Liver (tissue), 9 donors: ENCODE measurements around the gene HEMGN. TPM values are rescaled to one million over a fixed set of nuclear protein-coding genes. Genes with fewer than 3 reads are reported as not detected.

ENCODE experiments used
- DNase-seq: peaks from one replicate; pipeline ENCODE4 v3.0.0-alpha.2; 2017; ENCODE audit warnings: low spot score
- H3K27ac ChIP-seq, 2 donors: one replicate each; pipeline ENCODE4 v1.7.0; 2013; ENCODE audit warnings: inconsistent platforms in 2 of 2, low read length in 2 of 2, control low read depth in 1 of 2, low read depth in 1 of 2, mild to moderate bottlenecking in 1 of 2
- H3K27me3 ChIP-seq, 4 donors: one replicate each; pipeline versions ENCODE4 v1.6.1 to v1.7.0; 2013; ENCODE audit warnings: low read length in 3 of 4, inconsistent platforms in 1 of 4, mild to moderate bottlenecking in 1 of 4, moderate library complexity in 1 of 4; ENCODE audit not compliant: control insufficient read depth in 4 of 4, insufficient read depth in 4 of 4
- H3K36me3 ChIP-seq, 4 donors: one replicate each; pipeline versions ENCODE4 v1.6.1 to v1.7.0; 2013; ENCODE audit warnings: low read length in 3 of 4, mild to moderate bottlenecking in 3 of 4, low read depth in 1 of 4, moderate library complexity in 1 of 4; ENCODE audit not compliant: control insufficient read depth in 4 of 4, insufficient read depth in 3 of 4
- H3K4me1 ChIP-seq, 4 donors: one replicate each; pipeline versions ENCODE4 v1.6.1 to v1.7.0; 2013; ENCODE audit warnings: low read length in 3 of 4, mild to moderate bottlenecking in 3 of 4, moderate library complexity in 1 of 4; ENCODE audit not compliant: control insufficient read depth in 4 of 4, insufficient read depth in 4 of 4
- H3K4me3 ChIP-seq, 3 donors: one replicate each; pipeline versions ENCODE4 v1.6.1 to v1.7.0; 2013; ENCODE audit warnings: low read length in 3 of 3, control low read depth in 1 of 3, low read depth in 1 of 3, mild to moderate bottlenecking in 1 of 3
- H3K9ac ChIP-seq, 2 donors: one replicate each; pipeline ENCODE4 v1.7.0; 2013; ENCODE audit warnings: low read length in 2 of 2, mild to moderate bottlenecking in 2 of 2, moderate library complexity in 2 of 2, control low read depth in 1 of 2, low read depth in 1 of 2
- H3K9me3 ChIP-seq, 4 donors: one replicate each; pipeline versions ENCODE4 v1.6.1 to v1.7.0; 2013; ENCODE audit warnings: low read length in 3 of 4; ENCODE audit not compliant: control insufficient read depth in 4 of 4
- ATF3 ChIP-seq: IDR thresholded peaks from 2 replicates; pipeline ENCODE4 v1.6.1; 2016; ENCODE audit warnings: antibody characterized with exemption
- CTCF ChIP-seq: fragments of 150-350 bp; IDR thresholded peaks from 2 replicates; pipeline ENCODE4 v1.5.1; 2017; ENCODE audit warnings: improper control_type of control experiment, low read depth, low read length; ENCODE audit not compliant: missing input control
- EGR1 ChIP-seq, 2 donors: IDR thresholded peaks; 2 replicates each; pipeline ENCODE4 v1.6.1; 2016 to 2018; ENCODE audit warnings: antibody characterized with exemption in 2 of 2, low read depth in 2 of 2
- FOXA1 ChIP-seq: IDR thresholded peaks from 2 replicates; pipeline ENCODE4 v1.6.1; 2016; ENCODE audit warnings: antibody characterized with exemption
- FOXA2 ChIP-seq: IDR thresholded peaks from 2 replicates; pipeline ENCODE4 v1.6.1; 2016; ENCODE audit warnings: antibody characterized with exemption
- GABPA ChIP-seq, 2 donors: IDR thresholded peaks in 1 of 2; conservative IDR thresholded peaks in 1 of 2; 2 replicates each; pipeline ENCODE4 v1.6.1; 2016; ENCODE audit warnings: antibody characterized with exemption in 2 of 2, mild to moderate bottlenecking in 1 of 2, moderate library complexity in 1 of 2
- HNF4A ChIP-seq, 2 donors: conservative IDR thresholded peaks; 2 replicates each; pipeline ENCODE4 v1.6.1; 2016; ENCODE audit warnings: antibody characterized with exemption in 2 of 2, mild to moderate bottlenecking in 2 of 2
- JUND ChIP-seq, 2 donors: IDR thresholded peaks; 2 replicates each; pipeline ENCODE4 v1.6.1; 2016; ENCODE audit warnings: antibody characterized with exemption in 2 of 2
- NR2F2 ChIP-seq: IDR thresholded peaks from 2 replicates; pipeline ENCODE4 v1.6.1; 2016; ENCODE audit warnings: antibody characterized with exemption
- RAD21 ChIP-seq, 2 donors: IDR thresholded peaks; 2 replicates each; pipeline ENCODE4 v1.6.1; 2016; ENCODE audit warnings: antibody characterized with exemption in 2 of 2, mild to moderate bottlenecking in 2 of 2
- RXRA ChIP-seq, 2 donors: IDR thresholded peaks; 2 replicates each; pipeline ENCODE4 v1.6.1; 2017 to 2018; ENCODE audit warnings: antibody characterized with exemption in 2 of 2, mild to moderate bottlenecking in 1 of 2
- SP1 ChIP-seq: IDR thresholded peaks from 2 replicates; pipeline ENCODE4 v1.6.1; 2018; ENCODE audit warnings: antibody characterized with exemption, mild to moderate bottlenecking
- TAF1 ChIP-seq: conservative IDR thresholded peaks from 2 replicates; pipeline ENCODE4 v1.6.1; 2016; ENCODE audit warnings: antibody characterized with exemption, mild to moderate bottlenecking
- YY1 ChIP-seq: IDR thresholded peaks from 2 replicates; pipeline ENCODE4 v1.6.1; 2016; ENCODE audit warnings: antibody characterized with exemption, mild to moderate bottlenecking
- ZBTB33 ChIP-seq: IDR thresholded peaks from 2 replicates; pipeline ENCODE4 v1.6.1; 2016; ENCODE audit warnings: antibody characterized with exemption
- WGBS: extraction: QIAGEN DNeasy Blood & Tissue Kit; methylation state at CpG from one replicate; pipeline ENCODE4 v1.1.7; 2013; 5-methylcytosine and 5-hydroxymethylcytosine counted together
- polyA plus RNA-seq, 2 donors: library from polyadenylated mRNA; stranded (reverse) in 1 of 2; unstranded in 1 of 2; fragments of 200-250 nt in 1 of 2; fragments of >200 nt in 1 of 2; fragmentation: Nextera tagmentation in 1 of 2; extraction: Ambion mirVana in 1 of 2; gene quantifications; one replicate each; pipeline versions ENCODE4 v1.2.1 to v1.2.3, GENCODE V29; 2013 to 2015
- total RNA-seq, 2 donors: library from RNA; depleted of rRNA; stranded (reverse); fragments of >200 nt; gene quantifications; one replicate each; pipeline ENCODE4 v1.2.3, GENCODE V29; 2014
- TF ChIP-seq, protein P1 (sequence below): IDR thresholded peaks from 2 replicates; pipeline ENCODE4 v1.6.1; 2016; ENCODE audit warnings: antibody characterized with exemption
- TF ChIP-seq, protein P2 (sequence below): IDR thresholded peaks from 2 replicates; pipeline ENCODE4 v1.6.1; 2016; ENCODE audit warnings: antibody characterized with exemption, mild to moderate bottlenecking
- donor health status: healthy.
- donor health status: healthy.
- donor health status: healthy.
- donor health status: healthy.
- donor health status: healthy.

The HEMGN gene
- total and polyA plus RNA-seq, 4 donors: 0.06 to 218 (median 0.08) TPM; not detected in 1

DNA sequence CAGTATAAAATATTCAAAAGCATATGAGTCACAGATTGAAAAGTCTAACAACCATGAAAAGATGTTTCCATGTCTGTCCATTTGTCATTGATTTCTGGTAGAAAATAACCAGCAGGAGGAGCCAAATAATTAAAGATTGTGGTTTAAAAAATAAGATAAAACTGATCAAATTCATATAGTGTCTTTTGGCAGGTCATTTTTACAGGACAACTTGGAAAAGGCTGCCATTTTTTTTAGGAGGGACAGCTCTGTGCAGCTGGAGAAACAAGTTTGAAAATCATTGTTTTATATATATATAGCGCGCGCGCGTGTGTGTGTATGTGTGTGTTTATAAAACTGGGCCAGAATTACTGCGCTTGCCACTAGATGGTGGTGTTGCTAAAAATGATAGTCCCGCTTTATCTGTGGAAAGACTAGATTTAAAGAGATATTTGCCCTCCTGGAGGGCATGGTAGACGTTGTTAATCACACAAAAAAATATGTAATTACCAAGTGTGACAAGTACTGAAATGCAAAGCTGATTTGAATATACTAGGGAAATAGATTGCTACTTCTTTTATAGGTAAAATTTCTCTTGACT lies 14.4 kb downstream of the HEMGN start:
- H3K9me3 ChIP-seq: no peaks in the 10 kb centered on the region
- peaks cover 3 to 18% (median 10%) of the 10 kb centered on the region in 4 donors for H3K4me1 ChIP-seq
- no peaks in the 10 kb centered on the region for H3K36me3 ChIP-seq
- peaks cover 0 to 2% (median 0%) of the 10 kb centered on the region in 4 donors for H3K27me3 ChIP-seq
- H3K4me3 ChIP-seq: peak overlapping the region in 2 of 3 donors; percentile 12 to 30
- under 1% methylated on average over 8 of the region's 8 CpGs for WGBS
- H3K27ac ChIP-seq: peak overlapping the region; percentile 22 to 95
- peak overlapping the region; percentile 53 to 63 for H3K9ac ChIP-seq
- TF ChIP-seq RAD21 (IDR thresholded peaks at IDR 0.05) (peak; percentile 85 to 86), FOXA1 (no peak), YY1 (peak; percentile 51), CTCF (peak; percentile 72), RXRA (IDR thresholded peaks at IDR 0.05) (no peak), HNF4A (conservative IDR thresholded peaks at IDR 0.05) (no peak)
- TF ChIP-seq, protein P1, sequence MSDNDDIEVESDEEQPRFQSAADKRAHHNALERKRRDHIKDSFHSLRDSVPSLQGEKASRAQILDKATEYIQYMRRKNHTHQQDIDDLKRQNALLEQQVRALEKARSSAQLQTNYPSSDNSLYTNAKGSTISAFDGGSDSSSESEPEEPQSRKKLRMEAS: peak; percentile 77
- peak; percentile 83 for DNase-seq

GRCh38 chr9:97921959-97922724 lies 15.8 kb downstream of the HEMGN start, which contains the start of gene TRMO:
Gene TRMO, minus strand, starts transcription at chr9:97922500. Its CDS starts 7 bp downstream, at chr9:97922493.
- Histone ChIP-seq H3K9ac (peak within 1 kb of the TSS; percentile 90 to 100), H3K4me1 (peaks cover 3 to 18% (median 10%) of the 10 kb centered on the region in 4 donors), H3K9me3 (no peaks in the 10 kb centered on the region), H3K27ac (peak within 1 kb of the TSS; percentile 95 to 96), H3K27me3 (peaks cover 0 to 2% (median 0%) of the 10 kb centered on the region in 4 donors), H3K36me3 (no peaks in the 10 kb centered on the region), H3K4me3 (peak within 1 kb of the TSS; percentile 51 to 73 (median 63))
- TF ChIP-seq CTCF: peak; percentile 46
- peak; percentile 84 for TF ChIP-seq ZBTB33
- peak; percentile 92 for TF ChIP-seq ATF3
- TF ChIP-seq, protein P1: peak; percentile 89
- peak; percentile 93 for TF ChIP-seq YY1
- TF ChIP-seq RAD21 (IDR thresholded peaks at IDR 0.05): peak in 1 of 2 donors; percentile 38
- no peak for TF ChIP-seq FOXA2
- TF ChIP-seq SP1: peak; percentile 68
- TF ChIP-seq TAF1: peak; percentile 94
- TF ChIP-seq, protein P2, sequence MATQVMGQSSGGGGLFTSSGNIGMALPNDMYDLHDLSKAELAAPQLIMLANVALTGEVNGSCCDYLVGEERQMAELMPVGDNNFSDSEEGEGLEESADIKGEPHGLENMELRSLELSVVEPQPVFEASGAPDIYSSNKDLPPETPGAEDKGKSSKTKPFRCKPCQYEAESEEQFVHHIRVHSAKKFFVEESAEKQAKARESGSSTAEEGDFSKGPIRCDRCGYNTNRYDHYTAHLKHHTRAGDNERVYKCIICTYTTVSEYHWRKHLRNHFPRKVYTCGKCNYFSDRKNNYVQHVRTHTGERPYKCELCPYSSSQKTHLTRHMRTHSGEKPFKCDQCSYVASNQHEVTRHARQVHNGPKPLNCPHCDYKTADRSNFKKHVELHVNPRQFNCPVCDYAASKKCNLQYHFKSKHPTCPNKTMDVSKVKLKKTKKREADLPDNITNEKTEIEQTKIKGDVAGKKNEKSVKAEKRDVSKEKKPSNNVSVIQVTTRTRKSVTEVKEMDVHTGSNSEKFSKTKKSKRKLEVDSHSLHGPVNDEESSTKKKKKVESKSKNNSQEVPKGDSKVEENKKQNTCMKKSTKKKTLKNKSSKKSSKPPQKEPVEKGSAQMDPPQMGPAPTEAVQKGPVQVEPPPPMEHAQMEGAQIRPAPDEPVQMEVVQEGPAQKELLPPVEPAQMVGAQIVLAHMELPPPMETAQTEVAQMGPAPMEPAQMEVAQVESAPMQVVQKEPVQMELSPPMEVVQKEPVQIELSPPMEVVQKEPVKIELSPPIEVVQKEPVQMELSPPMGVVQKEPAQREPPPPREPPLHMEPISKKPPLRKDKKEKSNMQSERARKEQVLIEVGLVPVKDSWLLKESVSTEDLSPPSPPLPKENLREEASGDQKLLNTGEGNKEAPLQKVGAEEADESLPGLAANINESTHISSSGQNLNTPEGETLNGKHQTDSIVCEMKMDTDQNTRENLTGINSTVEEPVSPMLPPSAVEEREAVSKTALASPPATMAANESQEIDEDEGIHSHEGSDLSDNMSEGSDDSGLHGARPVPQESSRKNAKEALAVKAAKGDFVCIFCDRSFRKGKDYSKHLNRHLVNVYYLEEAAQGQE: peak; percentile 18
- TF ChIP-seq EGR1 (IDR thresholded peaks at IDR 0.05; ENCODE audit: low read depth in 2 of 2): no peak
- TF ChIP-seq JUND (IDR thresholded peaks at IDR 0.05): peak; percentile 97 to 98
- peak; percentile 64 to 94 for TF ChIP-seq GABPA (IDR thresholded peaks at IDR 0.05 in 1 of 2, conservative IDR thresholded peaks at IDR 0.05 in 1 of 2)
- TF ChIP-seq NR2F2: peak; percentile 49
- TF ChIP-seq RXRA (IDR thresholded peaks at IDR 0.05): peak; percentile 10 to 47
- TF ChIP-seq HNF4A (conservative IDR thresholded peaks at IDR 0.05): no peak
- no peak for TF ChIP-seq FOXA1
- peak; percentile 98 for DNase-seq
- WGBS: under 1% methylated on average over 54 of the region's 54 CpGs
